ENCODE measurements around the gene FKBP8.

GRCh38 chr19:18494267-18494607 is 49.1 kb downstream of the FKBP8 start:
- TF ChIP-seq POLR2A (IDR thresholded peaks at IDR 0.05) (no peak), CTCF (IDR thresholded peaks at IDR 0.05) (no peak), POLR2AphosphoS5 (IDR thresholded peaks at IDR 0.05; ENCODE audit: insufficient read depth in 1 of 2, low read depth in 1 of 2) (no peak)

All from vagina (tissue), 2 donors.